ENCODE measurements around the gene ATP7B.

Gene ATP7B

DNA sequence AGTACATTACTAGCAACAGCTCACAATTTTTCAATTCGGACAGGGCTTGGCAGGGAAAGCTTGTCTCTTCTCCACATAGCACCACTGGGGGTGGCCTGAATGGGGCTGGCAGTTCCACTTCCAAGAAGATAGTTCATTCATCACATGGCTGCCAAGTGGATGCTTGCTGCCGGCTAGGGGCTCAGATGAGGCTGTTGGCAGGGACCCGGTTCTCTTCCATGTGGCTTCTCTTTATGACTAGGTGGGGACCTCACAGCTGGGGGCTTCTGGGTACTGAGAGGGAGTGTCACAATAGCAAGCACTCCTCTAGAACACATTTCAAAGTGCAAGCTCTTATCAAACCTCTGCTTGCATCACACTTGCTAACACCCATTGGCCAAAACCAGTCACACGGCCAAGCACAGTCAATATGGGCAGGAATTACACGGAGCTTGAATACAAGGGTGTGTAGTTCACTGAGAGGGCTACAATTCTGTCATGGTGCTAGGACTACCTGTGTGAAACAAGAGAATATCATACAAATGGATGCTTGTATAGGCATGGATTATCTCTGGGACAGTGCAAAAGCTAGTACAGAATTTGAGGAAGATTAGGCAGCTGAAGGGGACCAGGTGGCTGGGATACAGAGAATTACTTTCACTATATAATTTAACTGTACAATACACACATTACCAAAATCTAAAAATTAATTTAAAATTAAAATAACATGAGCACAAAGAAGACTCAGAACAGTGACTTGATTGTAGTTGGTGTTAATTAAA is 32.3 kb downstream of the ATP7B start:
- DNase-seq (ENCODE audit: low read depth) = no peak

DNA sequence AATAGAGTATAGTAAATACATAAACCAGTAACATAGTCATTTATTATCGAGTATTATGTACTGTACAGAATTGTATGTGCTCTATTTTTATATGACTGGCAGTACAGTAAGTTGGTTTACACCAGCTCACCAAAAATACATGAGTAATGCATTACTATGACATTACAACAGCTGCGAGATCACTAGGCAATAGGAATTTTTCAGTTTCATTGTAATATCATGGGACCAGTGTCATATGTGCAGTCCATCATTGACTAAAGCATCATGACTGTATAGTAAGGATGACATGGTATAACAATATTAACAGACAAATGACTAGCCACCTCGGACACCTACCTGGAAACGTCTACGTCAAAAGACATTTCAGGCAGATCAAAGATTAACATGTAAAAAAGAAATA is 33.6 kb downstream of the ATP7B start:
- no peak for DNase-seq (ENCODE audit: low read depth)

DNA sequence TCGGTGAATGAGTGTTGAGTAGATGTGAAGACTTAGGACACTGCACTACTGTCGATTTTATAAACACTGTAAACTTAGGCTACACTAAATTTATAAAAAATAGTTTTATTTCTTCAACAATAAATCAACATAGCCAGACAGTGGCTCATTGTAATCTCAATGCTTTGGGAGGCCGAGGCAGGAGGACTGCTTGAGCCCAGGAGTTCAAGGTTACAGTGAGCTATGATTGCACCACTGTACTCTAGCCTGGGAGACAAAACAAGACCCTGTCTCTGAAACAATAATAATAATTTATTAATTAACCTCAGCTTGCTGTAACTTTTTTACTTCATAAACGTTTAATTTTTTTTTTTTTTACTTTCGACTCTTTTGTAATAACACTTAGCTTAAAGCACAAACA is 34.4 kb downstream of the ATP7B start:
- no peak for DNase-seq (ENCODE audit: low read depth)

DNA sequence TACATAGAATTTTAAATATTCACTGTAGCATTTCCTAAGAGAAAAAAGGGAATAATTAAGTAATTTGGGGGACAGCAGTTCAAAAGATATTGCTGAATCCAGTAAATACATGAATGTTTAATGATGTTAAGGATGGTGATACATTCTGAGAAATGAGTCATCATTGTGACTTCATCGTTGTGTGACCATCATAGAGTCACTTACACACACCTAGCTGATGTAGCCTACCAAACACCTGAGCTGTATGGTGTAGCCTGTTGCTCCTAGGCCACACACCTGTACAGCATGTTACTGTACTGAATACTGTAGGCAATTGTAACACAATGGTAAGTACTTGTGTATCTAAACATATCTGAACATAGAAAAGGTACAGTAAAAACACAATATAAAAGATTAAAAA is 34.8 kb downstream of the ATP7B start:
- DNase-seq (ENCODE audit: low read depth) = no peak

DNA sequence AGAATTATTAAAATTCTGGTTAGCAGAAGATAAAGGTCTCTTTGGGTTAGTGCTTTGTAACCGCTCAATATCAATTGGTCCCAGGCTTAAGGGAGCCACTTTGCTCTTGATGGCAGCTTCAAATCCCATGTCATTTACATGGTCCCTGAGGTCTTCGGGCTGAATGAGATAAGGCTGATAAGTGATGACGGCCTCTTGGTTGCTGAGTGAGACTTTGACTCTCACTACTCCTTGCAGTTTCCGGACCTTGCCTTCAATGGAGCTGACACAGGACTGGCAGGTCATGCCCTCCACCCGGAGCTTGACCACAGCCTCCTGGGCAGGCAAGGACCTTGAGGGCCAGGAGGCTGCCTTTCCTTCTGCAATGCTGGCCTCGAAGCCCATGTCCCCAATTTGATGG is 36.8 kb downstream of the ATP7B start:
- DNase-seq (ENCODE audit: low read depth) = no peak

DNA sequence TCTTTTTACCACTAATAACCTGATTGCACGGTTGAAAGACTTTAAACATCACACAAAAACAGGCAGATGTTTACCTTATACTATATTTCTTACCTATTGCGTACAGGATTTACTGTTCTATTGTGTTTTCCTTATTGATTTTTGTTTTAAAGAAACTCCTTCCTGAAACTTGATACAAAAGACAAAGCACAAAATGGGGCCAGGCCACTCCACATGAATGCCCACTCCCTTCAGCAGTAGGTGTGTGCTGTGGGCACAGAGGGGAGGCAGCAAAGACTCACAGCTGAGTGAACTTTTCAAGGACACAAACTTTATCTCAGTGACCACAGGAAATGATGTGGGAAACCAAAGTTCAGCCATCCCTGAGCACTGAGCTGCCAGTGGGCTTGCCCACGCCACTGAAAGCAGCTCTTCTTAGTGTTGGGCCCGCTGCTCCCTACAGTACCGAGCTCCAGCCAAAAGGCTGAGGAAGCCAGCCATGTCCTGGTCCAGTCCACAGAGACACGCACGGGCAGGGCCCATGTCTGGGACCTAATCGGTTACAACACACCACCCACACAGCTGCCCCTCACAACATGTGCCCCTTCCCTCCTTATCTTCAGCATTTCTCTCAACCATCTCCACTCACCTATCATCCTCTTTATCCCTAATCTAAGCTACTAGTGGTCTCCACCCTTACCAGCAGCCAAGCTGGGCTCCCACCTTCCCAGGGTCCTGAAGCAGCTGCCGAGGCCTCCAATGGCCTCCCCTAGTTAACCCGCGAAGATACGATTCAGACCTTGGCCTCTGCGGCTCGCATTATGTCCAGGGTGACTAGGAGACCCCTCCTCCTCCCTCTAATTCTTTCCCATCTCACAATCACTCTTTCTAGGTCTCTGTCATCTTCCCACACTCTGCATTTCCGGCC is 39.5 kb downstream of the ATP7B start:
- no peak for DNase-seq (ENCODE audit: low read depth)

DNA sequence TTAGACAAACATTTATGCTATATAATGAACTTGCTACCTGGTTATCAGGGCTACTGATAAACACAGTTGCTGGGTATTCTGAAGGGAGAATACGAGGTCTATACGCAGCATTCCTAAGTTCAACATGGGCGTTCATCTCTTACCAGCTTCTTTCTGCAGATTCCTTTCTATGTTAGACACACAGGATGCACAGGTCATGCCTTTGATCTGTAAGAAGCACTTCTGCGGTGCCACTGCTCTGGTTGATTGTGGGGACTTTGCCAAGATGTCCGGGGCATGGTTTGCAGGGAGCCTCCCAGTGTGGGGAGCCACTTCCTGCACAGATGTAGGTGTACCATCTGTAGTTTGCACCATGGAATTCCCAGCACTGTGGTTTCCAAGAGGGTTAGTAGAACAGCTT is 40.9 kb downstream of the ATP7B start:
- no peak for DNase-seq (ENCODE audit: low read depth)

DNA sequence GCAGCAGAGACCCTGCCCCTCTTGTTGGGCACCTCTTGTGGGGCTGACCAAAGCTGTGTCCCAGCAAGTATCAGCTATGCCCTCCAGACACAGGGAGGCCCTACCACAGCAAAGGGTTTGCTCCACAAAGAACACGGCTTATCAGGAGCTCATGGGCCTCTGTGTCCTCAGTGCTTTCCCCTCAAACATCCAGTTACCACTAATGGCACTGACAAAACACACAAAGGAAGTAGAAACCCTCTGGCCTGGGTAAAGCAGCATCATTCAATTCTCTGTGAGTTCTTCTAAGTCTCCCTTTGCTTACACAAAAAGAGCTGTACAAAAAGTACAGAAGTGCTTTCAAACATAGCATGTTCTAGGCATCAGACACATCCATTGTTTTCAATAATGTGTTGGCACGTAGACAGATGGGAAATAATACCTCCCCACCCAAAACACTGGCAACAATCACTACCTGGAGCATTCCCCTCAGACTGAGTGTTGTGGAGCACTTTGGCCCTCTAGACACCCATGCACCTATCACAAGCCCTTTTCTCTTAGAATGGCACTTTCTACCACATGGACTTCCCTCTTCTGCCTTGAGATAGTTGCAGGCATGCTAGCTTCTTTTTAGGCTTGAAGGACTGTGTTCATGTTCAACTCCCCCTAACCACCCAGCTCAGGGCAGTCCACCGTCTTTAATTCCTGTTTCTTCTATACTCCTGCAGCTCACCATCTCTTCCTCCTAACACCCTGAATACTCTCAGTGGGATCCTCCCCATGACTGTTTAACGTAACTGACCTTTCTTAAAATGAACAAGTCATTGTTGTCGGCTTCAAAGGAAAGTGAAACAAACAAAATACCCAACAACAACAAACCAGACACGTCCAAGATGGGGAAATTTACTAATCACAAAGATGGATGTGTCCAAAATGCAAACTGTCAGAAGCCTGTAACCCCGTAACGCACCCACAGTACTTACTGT is 43.5 kb downstream of the ATP7B start:
- DNase-seq (ENCODE audit: low read depth) = no peak

DNA sequence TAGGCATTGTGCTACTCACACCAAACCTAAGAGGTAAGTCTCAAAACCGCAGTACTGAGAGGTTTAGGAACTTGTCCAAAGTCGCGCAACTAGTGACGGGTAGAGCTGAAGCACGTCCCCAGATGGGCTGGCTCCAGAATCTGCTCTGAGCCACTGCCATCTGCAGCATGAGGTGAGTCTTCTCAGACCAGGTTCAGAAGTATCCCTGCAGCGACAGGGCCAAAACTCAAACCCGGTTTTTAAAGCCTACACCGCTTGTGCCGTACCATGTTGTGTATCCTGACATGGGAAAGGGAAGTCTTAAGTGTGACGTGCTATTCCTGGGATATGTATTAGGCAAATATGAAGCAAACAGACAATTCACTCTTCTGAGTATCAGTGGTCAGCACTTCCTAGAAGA is 45.1 kb downstream of the ATP7B start:
- no peak for DNase-seq (ENCODE audit: low read depth)

DNA sequence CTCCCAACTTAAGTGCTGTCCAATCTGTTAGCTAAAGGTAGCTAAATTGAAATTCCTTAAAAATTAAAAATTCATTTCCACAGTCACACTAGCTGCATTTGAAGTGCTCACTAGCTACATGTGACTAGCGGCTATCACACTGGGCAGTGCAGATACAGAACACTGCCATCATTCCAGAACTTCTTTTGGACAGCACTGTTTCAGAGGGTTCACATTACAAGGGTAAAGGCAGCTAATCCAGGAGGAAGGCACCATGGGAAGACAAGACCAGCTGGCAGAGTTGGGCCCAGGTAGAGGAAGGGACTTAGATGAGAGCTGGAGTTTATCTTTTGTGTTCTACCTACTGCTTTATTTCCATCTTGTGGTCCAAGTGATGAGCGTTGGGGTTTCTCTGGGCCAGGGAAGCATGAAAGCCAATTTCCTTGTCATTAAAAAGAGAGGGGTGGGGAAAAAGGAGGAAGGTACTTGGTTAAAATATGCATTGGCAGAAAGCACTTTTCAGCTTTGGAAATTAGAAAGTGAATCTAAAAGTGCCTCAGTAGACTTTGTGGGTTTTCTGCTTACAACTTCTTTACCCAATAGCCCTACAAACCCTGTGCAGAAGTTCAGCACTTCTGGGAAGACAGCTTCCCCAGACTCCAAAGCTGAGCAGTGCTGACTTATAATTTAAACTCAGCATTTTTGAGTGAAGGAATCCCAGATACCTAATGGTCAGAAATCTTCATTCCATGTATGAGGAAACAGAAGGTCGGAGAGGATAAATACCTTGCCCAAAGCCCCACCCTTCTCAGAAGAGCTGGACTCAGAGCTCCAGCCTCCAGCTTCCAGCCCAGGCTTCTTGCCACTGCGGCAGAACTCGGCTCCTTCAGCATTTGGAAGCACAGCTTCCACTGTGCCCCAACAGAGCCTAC is 49.5 kb downstream of the ATP7B start:
- DNase-seq (ENCODE audit: low read depth) = no peak

DNA sequence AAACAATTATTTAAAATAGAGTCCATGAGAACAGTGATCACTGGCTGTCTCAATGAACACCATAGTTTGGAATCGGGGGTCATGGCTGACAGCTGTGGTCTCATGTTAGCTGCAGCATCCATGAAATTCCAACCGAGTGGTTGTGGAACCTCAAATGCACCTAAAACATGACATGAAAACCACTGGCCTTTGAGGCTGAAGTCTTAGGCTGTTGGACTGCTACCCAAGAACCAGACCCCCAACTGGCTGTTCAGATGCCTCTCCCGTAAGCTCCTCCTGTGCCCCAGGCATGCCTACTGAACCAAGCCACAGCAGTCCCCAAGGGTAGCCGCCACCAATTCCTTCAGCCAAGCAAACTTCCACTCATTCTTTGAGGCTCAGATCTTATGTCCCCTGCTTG is 50.5 kb downstream of the ATP7B start:
- no peak for DNase-seq (ENCODE audit: low read depth)

DNA sequence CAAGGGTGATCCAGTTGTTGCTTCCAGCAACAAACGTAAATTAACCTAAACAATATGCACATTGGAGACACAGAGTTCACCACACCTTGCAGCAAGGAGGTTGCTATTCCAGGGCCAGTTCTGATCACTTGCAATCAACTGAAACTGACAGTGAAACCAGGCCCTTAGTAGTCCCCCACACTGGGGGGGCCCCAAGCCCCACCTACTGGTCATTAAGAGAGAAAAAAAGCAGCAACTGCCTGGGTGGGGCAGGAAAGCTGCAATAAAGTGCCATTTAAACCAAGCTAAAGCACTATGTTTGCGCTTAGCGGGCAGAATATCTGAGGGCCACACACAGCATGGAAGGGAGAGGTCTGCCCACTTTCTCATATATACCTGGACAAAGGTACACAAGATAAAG is 51.5 kb downstream of the ATP7B start:
- DNase-seq (ENCODE audit: low read depth) = no peak

DNA sequence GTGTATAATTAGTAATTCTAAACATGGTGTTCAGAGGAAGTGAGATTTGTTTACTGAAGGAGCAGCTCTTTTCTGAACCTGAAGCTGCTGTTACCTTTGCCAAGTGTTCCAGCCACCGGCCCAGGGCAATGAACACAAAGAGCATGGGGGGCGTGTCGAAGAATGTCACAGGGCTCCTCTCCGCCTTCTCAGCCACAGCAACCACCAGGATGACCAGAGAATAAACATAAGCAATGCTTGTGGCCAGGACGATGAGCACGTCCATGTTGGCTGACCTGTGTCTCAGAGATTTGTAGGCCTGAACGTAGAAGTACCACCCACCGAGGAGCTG is 53.1 kb downstream of the ATP7B start:
- no peak for DNase-seq (ENCODE audit: low read depth)

DNA sequence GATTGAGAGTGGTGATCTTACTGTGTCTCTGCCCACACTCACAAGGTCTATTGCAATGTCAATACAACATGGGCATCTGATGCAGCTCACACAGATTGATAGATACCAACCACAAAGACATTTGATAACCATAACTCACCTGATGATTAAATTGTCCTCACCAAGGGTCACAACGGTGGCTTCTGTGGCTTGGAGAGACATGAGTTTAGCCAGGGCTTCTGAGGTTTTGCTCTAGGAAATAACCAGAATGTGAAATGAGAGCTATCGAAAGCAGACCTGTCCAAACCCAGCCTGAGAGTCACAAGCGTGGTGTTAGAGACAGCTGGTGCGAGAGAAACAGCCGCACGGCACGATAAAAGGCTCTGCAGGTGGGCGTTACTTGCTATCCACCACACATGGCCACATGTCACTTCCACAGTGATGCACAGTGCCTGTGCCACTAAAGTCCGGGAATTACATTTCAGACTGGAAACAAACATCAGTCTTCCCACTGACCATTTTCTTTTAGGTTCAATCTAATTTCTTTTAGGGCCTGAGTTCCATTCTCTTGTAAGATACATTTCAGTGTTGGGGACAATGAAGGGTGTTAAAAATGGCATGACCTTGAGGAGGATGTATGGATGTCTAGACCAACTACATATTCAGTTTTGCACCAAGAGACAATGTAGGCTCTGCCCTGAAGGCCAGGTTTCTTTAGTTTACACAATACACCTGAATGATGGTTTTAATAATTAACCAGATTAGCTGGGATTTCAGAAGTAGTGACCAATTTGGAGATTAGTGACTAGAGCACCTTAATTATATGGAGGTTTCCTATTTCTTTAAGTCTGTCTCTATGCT is 53.7 kb downstream of the ATP7B start:
- DNase-seq (ENCODE audit: low read depth) = no peak

DNA sequence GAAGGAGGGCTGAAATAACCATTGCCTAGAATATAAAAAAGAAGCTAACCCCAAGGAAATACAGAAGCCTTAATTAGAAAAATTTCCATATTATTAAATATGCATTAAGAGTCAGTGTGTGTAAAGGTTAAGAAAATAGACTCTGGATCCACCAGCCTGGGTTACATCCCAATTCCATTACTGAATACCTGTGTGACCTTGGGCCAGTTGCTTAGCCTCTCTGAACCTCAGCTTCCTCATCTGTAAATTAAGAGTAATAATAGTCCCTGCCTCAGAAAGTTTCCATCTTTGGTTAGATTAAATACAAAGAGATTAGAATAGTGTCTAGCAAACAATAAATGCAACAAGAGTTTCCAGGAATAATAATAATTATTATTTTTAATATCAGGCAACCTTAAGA is 54.5 kb downstream of the ATP7B start:
- no peak for DNase-seq (ENCODE audit: low read depth)

DNA sequence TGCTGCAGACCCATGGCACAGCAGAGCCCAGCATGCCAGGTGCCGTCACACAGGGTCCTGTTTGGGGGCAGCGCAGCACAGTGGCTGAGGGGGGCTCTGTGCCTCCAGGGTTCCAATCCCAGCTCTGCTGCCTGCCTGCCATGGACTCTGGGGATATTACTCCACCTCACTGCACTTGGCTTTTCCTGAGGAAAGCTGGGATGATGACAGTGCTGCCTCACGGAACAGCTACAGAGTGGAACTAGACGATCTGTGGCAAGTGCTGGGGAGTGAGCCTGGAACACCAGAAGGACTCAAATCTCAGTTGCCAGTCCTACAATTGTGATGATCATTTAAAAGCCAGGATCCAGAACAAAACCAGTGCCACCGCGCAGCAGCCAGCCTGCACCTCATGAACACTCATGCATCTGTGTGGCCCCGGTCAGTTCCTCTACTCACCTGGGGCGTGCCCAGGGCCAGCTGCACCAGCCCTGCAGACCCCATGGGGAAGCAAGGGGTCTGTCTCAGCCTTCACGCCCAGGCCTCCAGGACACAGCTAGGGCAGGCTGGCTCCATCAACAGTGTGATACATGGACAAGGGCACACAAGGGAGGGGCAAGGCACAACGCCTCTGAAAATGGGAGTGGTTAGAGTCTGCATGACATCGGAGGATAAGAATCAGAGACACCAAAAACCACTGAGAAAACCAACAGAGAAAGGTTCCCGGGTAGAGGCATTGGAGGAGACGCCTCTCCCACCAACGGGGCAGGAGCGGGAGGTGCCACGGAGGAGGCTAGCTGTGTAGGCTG is 55.2 kb downstream of the ATP7B start:
- DNase-seq (ENCODE audit: low read depth) = no peak

DNA sequence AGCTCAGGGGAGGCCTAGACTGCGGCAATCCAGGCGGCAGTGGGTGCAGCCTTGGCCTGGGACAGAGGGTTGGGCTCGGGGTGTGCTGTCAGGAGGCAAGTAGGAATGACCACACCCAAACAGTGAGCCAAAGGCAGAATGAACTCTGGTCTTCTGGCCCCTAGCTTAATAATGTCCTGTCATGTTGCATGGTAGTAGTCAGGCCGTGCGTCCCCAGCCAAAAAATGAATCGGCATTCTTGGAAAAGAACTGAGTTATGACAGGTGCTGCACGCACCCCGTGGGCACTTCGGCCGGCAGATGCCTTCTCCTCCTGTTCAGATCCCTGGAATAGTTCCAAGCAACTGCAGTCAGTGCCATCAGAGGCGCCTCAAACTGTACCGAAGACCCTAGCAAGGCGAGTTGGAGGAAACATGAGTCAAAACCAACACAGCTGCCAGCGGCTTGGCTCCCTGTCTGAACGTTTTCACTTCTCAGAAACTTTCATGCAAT is 55.9 kb downstream of the ATP7B start:
- DNase-seq (ENCODE audit: low read depth) = no peak

DNA sequence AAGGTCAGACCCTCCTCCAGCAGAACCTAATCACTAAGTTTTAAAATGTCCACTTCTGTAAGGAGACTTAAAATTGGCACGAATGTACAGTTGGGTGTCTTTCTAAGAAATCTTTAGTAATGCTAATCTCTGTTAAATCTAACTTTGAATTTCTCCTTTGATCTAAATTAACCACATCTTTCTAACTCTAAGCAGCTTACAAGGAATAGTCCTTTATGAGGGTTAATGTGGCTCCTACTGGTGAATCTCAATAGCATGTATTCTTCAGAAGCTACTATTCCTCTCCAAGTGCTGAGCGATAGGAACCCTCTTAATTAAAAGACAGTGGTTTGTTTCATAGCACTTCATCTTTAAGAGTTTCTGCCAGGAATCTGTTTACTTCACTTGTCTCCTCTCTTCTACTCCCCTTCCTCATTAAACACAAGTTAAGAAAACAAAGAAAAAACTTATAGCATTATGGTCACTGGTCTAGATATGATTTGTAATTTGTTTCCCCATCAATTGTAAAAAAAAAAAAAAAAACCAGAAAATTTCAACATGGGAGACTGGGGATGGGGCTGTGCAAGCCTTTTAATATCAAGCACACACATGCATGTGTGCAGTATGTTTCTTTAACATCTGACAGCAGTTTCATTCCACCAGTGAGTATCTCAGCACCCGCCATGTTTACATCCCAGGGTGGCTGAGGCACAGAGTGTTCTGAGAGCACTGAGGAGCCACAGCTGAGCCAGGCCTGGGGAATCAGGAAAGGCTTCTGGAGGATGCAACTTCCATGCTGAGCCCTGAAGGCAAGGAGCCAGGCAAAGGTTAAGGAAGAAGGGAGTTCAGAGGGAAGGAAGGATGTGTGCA is 57.7 kb downstream of the ATP7B start:
- no peak for DNase-seq (ENCODE audit: low read depth)

DNA sequence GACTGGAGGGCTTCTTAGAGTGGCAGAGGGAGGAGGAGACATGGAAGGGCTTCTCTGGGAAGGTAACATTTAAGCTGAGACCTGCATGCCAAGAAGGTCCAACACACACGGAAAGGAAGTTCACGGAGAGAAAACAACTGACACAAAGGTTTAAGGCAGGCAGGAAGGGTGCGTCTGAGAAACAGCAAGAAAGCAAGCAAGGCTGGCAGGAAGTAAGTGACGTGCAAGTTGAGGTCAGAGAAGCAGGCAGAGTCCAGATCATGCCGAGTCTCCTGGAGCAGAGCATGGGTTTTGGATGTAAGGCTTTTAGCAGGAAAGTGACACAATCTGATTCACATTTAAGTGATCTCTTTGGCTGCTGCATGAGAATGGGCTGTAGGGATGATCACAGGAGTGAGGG is 60.5 kb downstream of the ATP7B start:
- no peak for DNase-seq (ENCODE audit: low read depth)
